A549 (cell line): ENCODE results near the gene MAN2B2. TPM values are rescaled to one million over a fixed set of nuclear protein-coding genes. Genes with fewer than 3 reads are reported as not detected.

ENCODE experiments used
- ATAC-seq, 2 experiments: fragments of 200-7000 bp in 1 of 2; fragments of >200 bp in 1 of 2; cut with Nextera tagmentation in 1 of 2; cut with Tn5 transposase in 1 of 2; 3 replicates each; pipeline versions ENCODE4 v1.8.0 to v1.9.1; 2018 to 2020; ENCODE audit warnings: mild to moderate bottlenecking in 1 of 2, moderate library complexity in 1 of 2
- CTCF ChIA-PET: fragments of 300-600 bp; sonication (Branson Sonifier 250); formaldehyde crosslinking; extraction: SDS; loops from one replicate; lab custom pipeline; 2021; ENCODE audit warnings: antibody characterized with exemption, inconsistent platforms; lab: Yijun Ruan, JAX
- POLR2A ChIA-PET: fragments of 350-600 bp; formaldehyde crosslinking; extraction: SDS; loops from one replicate; lab custom pipeline; 2021; ENCODE audit warnings: antibody characterized with exemption, inconsistent platforms; lab: Yijun Ruan, JAX
- DNase-seq, 2 experiments: peaks; one replicate each; pipeline versions ENCODE4 v3.0.0 to v3.0.0-alpha.2; 2011 to 2016; ENCODE audit warnings: low read depth in 1 of 2, low spot score in 1 of 2
- FAIRE-seq: peaks from 2 replicates; lab custom pipeline; 2011; peaks lifted over from hg19 to GRCh38; lab: Jason Lieb, UNC
- H3K27ac ChIP-seq, 2 experiments: fragments of >200 bp; sonication (Bioruptor Twin); formaldehyde crosslinking; 3 replicates each; pipeline ENCODE4 v1.5.1; 2016 to 2017
- H3K4me1 ChIP-seq: fragments of >200 bp; sonication (Bioruptor Twin); formaldehyde crosslinking; 3 replicates; pipeline ENCODE4 v1.6.1; 2016
- H3K4me2 ChIP-seq: fragments of >200 bp; sonication (Bioruptor Twin); formaldehyde crosslinking; 3 replicates; pipeline ENCODE4 v1.6.1; 2016
- H3K4me3 ChIP-seq: fragments of >200 bp; sonication (Bioruptor Twin); formaldehyde crosslinking; 3 replicates; pipeline ENCODE4 v1.5.1; 2016
- H3K9me3 ChIP-seq: fragments of >200 bp; sonication (Bioruptor Twin); formaldehyde crosslinking; 3 replicates; pipeline ENCODE4 v1.6.1; 2016
- CBX2 ChIP-seq: fragments of 200-600 bp; sonication (generic); IDR thresholded peaks from 2 replicates; pipeline ENCODE4 v1.6.1; 2016; ENCODE audit warnings: low read depth, mild to moderate bottlenecking, borderline replicate concordance
- CEBPB ChIP-seq, 2 experiments: fragments of >200 bp in 1 of 2; sonication (Bioruptor Twin) in 1 of 2; formaldehyde crosslinking in 1 of 2; IDR thresholded peaks; 2 replicates each; pipeline ENCODE4 v1.6.1; 2012 to 2016
- EHMT2 ChIP-seq: fragments of 200-600 bp; sonication (generic); IDR thresholded peaks from 2 replicates; pipeline ENCODE4 v1.6.1; 2016; ENCODE audit warnings: antibody characterized with exemption, low read depth, mild to moderate bottlenecking, moderate library complexity
- KDM1A ChIP-seq: fragments of 200-600 bp; sonication (generic); IDR thresholded peaks from 2 replicates; pipeline ENCODE4 v1.6.1; 2016; ENCODE audit warnings: low read depth, mild to moderate bottlenecking
- KDM5A ChIP-seq: fragments of 200-600 bp; sonication (generic); IDR thresholded peaks from 2 replicates; pipeline ENCODE4 v1.6.1; 2016; ENCODE audit warnings: antibody characterized with exemption, mild to moderate bottlenecking
- MAZ ChIP-seq: fragments of 150-350 bp; IDR thresholded peaks from 2 replicates; pipeline ENCODE4 v1.6.1; 2014; ENCODE audit warnings: antibody characterized with exemption, low read depth, low read length, borderline replicate concordance
- NFE2L2 ChIP-seq: fragments of 150-350 bp; conservative IDR thresholded peaks from 2 replicates; pipeline ENCODE4 v1.6.1; 2014; ENCODE audit warnings: low read length
- NPAS2 ChIP-seq: fragments of 250-450 bp; sonication (Bioruptor Pico); IDR thresholded peaks from 2 replicates; pipeline ENCODE4 v1.8.0; 2022; ENCODE audit warnings: mild to moderate bottlenecking, moderate library complexity, borderline replicate concordance
- PHF8 ChIP-seq: fragments of 200-600 bp; sonication (generic); IDR thresholded peaks from 2 replicates; pipeline ENCODE4 v1.6.1; 2016; ENCODE audit warnings: low read depth, mild to moderate bottlenecking, antibody characterized with exemption, moderate library complexity, borderline replicate concordance
- RFX5 ChIP-seq: fragments of 450-650 bp; IDR thresholded peaks from 2 replicates; pipeline ENCODE4 v1.7.1; 2014; ENCODE audit warnings: antibody characterized with exemption, mild to moderate bottlenecking, moderate library complexity
- ZFP36 ChIP-seq: fragments of 450-650 bp; IDR thresholded peaks from 2 replicates; pipeline ENCODE4 v1.6.1; 2014; ENCODE audit warnings: borderline replicate concordance; ENCODE audit not compliant: partially characterized antibody
- WGBS: methylation state at CpG from one replicate; pipeline ENCODE4 v1.1.6; 2017; ENCODE audit errors: missing lambda C conversion rate; 5-methylcytosine and 5-hydroxymethylcytosine counted together
- polyA plus RNA-seq, 4 experiments: library from polyadenylated mRNA; depleted of rRNA in 3 of 4; stranded (reverse); fragments of >200 nt; fragmentation: RNase III in 1 of 4; extraction: RNeasy Plus Mini Kit Qiagen cat#74134 plus additional on column Dnase treatment in 1 of 4; gene quantifications; 2 replicates in 3 of 4; 3 replicates in 1 of 4; pipeline ENCODE4 v1.2.3, GENCODE V29; 2011 to 2017
- TF ChIP-seq, protein P1 (sequence below): fragments of 450-650 bp; IDR thresholded peaks from 2 replicates; pipeline ENCODE4 v1.6.1; 2014; ENCODE audit warnings: antibody characterized with exemption
- TF ChIP-seq, protein P2 (sequence below): fragments of >200 bp; sonication (Bioruptor Twin); formaldehyde crosslinking; IDR thresholded peaks from 3 replicates; pipeline ENCODE4 v1.6.1; 2016

Gene MAN2B2
- polyA plus RNA-seq, 2 of the 4 experiments (the other 2 are of a cell fraction): 6.3 to 8.4 TPM

DNA sequence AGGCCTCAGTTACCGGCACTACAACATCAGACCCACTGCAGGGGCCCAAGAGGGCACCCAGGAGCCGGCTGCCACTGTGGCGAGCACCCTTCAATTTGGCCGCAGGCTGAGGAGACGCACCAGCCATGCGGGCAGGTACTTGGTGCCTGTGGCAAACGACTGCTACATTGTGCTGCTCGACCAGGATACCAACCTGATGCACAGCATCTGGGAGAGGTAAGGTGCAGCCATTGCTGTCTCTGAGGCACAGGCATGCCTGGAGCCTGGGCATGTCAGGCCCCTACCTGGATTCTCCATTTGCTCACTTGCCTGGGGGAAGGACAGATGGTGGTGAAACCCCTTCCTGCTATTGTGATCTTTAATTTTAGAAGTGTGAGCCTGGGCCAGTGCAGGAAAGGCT lies 30.1 kb downstream of the MAN2B2 start:
- Histone ChIP-seq H3K9me3 (no peaks in the 10 kb centered on the region), H3K27ac (no peak overlapping the region), H3K4me3 (no peak overlapping the region), H3K4me2 (no peak overlapping the region), H3K4me1 (no peaks in the 10 kb centered on the region)
- WGBS: 93% methylated on average over 8 of the region's 8 CpGs
- ChIA-PET CTCF (interaction anchor here (1.4 kb wide), 1 partner anchor 59 kb away, joined by 4 read pairs; no protein-coding TSS in a partner anchor), POLR2A (no interaction called here)
- no peak for DNase-seq
- TF ChIP-seq ZFP36: peak; percentile 35
- peak; percentile 54; the same call in 1 of the 2 replicates for TF ChIP-seq KDM1A
- TF ChIP-seq NPAS2 (CRISPR knock-in tag): no peak
- no peak for FAIRE-seq
- no peak for ATAC-seq

GRCh38 chr4:6605605-6606004 lies 30.6 kb downstream of the MAN2B2 start:
- H3K9me3 ChIP-seq: no peaks in the 10 kb centered on the region
- TF ChIP-seq, protein P1, sequence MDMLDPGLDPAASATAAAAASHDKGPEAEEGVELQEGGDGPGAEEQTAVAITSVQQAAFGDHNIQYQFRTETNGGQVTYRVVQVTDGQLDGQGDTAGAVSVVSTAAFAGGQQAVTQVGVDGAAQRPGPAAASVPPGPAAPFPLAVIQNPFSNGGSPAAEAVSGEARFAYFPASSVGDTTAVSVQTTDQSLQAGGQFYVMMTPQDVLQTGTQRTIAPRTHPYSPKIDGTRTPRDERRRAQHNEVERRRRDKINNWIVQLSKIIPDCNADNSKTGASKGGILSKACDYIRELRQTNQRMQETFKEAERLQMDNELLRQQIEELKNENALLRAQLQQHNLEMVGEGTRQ: no peak
- TF ChIP-seq RFX5 (no peak), CBX2 (no peak), KDM5A (no peak), NFE2L2 (no peak), CEBPB (IDR thresholded peaks at IDR 0.05) (no peak)
- no peak overlapping the region for H3K4me2 ChIP-seq
- no peak overlapping the region for H3K27ac ChIP-seq
- ChIA-PET POLR2A (no interaction called here), CTCF (interaction anchor here (1.4 kb wide), 1 partner anchor 59 kb away, joined by 4 read pairs; no protein-coding TSS in a partner anchor)
- 99% methylated on average over 2 of the region's 2 CpGs for WGBS
- DNase-seq (no peak), ATAC-seq (no peak), FAIRE-seq (no peak)
- H3K4me3 ChIP-seq: no peak overlapping the region
- H3K4me1 ChIP-seq: no peaks in the 10 kb centered on the region

DNA sequence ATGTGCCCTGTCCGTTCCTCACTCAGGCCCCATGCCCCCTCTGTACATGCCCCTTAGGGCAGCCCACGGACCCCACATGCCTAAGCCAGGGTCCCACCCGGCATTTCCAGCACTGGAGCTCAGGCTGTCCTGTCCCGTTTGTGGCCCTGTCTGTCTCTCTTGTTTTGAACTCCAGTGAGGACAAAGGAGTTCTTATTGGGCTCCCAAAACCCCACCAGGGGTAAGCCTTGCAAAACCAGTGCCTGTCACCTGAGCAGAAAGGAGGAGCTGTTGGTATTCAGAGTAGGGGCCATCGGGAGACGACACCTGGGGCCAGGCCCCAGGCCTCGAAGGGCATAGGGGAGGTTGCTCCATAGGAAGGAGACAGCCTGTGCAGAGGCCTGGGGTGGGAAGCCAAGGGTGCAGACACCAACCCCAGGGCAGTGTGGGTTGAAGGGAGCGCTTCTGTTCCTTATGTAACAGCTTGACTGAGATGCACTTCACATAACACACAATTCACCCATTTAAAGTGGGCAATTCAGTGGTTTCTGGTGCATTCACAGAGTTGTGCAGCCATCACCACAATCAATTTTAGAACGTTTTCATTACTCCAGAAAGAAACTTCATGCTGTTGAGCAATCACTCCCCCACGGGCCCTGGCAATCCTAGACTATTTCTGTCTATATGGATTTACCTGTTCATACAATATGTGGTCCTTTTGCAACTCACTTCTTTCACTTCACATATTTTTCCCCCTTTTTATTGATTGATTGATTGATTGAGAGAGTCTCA lies 31.7 kb downstream of the MAN2B2 start:
- FAIRE-seq: no peak
- H3K27ac ChIP-seq: no peak overlapping the region
- CTCF ChIA-PET: interaction anchor here (1.4 kb wide), 1 partner anchor 60 kb away, joined by 4 read pairs; no protein-coding TSS in a partner anchor
- 77% methylated on average over 9 of the region's 10 CpGs for WGBS
- no peaks in the 10 kb centered on the region for H3K9me3 ChIP-seq
- DNase-seq: no peak
- ATAC-seq: no peak
- no peaks in the 10 kb centered on the region for H3K4me1 ChIP-seq
- POLR2A ChIA-PET: no interaction called here
- TF ChIP-seq PHF8 (no peak), EHMT2 (no peak), MAZ (no peak), NFE2L2 (no peak)
- no peak overlapping the region for H3K4me2 ChIP-seq
- H3K4me3 ChIP-seq: no peak overlapping the region

DNA sequence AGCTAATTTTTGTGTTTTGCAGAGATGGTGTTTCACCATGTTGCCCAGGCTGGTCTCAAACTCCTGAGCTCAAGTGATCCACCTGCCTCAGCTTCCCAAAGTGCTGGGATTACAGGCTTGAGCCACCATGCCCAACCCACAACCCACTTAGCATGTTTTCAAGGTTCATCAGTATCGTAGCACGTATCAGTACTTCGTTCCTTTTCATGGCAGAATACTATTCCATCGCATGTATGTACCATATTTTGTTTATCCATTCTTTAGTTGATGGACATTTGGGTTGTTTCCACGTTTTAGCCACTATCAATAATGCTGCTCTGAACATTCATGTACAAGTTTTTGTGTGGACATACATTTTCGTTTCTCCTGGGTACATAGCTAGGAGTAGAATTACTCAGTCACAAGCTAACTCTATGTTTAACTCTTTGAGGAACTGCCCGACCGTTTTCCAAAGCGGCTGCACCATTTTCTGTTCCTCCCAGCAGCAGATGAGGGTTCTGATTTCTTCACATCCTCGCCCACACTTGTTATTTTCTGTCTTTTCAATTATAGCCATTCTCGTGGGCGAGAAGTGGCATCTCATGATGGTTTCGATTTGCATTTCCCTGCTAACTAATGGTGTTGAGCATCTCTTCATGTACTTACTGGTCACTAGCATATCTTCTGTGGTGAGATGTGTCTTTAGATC lies 32.5 kb downstream of the MAN2B2 start:
- Histone ChIP-seq H3K4me1 (no peaks in the 10 kb centered on the region), H3K27ac (no peak overlapping the region), H3K9me3 (no peaks in the 10 kb centered on the region)
- POLR2A ChIA-PET: no interaction called here
- CTCF ChIA-PET: interaction anchor here (1.1 kb wide), 1 partner anchor 59 kb away, joined by 3 read pairs; no protein-coding TSS in a partner anchor
- TF ChIP-seq, protein P2, sequence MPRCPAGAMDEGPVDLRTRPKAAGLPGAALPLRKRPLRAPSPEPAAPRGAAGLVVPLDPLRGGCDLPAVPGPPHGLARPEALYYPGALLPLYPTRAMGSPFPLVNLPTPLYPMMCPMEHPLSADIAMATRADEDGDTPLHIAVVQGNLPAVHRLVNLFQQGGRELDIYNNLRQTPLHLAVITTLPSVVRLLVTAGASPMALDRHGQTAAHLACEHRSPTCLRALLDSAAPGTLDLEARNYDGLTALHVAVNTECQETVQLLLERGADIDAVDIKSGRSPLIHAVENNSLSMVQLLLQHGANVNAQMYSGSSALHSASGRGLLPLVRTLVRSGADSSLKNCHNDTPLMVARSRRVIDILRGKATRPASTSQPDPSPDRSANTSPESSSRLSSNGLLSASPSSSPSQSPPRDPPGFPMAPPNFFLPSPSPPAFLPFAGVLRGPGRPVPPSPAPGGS: no peak
- TF ChIP-seq, all 56 proteins: peak for 0
- ATAC-seq: no peak
- DNase-seq: no peak
- Histone ChIP-seq H3K4me2 (no peak overlapping the region), H3K4me3 (no peak overlapping the region)
- WGBS: 80% methylated on average over 13 of the region's 13 CpGs
- FAIRE-seq: no peak
